Keratinocyte (primary cell): ENCODE measurements around the gene SIAE. TPM values are rescaled to one million over a fixed set of nuclear protein-coding genes. Genes with fewer than 3 reads are reported as not detected.

ENCODE experiments used
- DNase-seq: peaks from one replicate; pipeline ENCODE4 v3.0.0-alpha.2; 2011; ENCODE audit warnings: low read depth, missing footprints, low spot score
- FAIRE-seq: peaks from 2 replicates; lab custom pipeline; 2011; peaks lifted over from hg19 to GRCh38; lab: Jason Lieb, UNC
- H2AFZ ChIP-seq: 2 replicates; pipeline ENCODE4 v1.6.0; 2012; ENCODE audit warnings: low read length, control low read depth, inconsistent platforms; ENCODE audit not compliant: control insufficient read depth
- H3K27ac ChIP-seq: 2 replicates; pipeline ENCODE4 v1.5.1; 2011; ENCODE audit warnings: low read length; ENCODE audit not compliant: control insufficient read depth, insufficient read depth
- H3K27me3 ChIP-seq: 3 replicates; pipeline ENCODE4 v1.6.0; 2011; ENCODE audit warnings: low read length; ENCODE audit not compliant: control insufficient read depth, insufficient read depth; ENCODE audit errors: extremely low read depth
- H3K36me3 ChIP-seq, 2 experiments: 2 replicates in 1 of 2; 3 replicates in 1 of 2; pipeline ENCODE4 v1.5.1; 2011; ENCODE audit warnings: low read length in 2 of 2, mild to moderate bottlenecking in 1 of 2; ENCODE audit not compliant: control insufficient read depth in 2 of 2, insufficient read depth in 2 of 2; ENCODE audit errors: extremely low read depth in 1 of 2
- H3K4me1 ChIP-seq: 3 replicates; pipeline ENCODE4 v1.5.1; 2011; ENCODE audit warnings: low read length; ENCODE audit not compliant: control insufficient read depth, insufficient read depth; ENCODE audit errors: extremely low read depth
- H3K4me2 ChIP-seq: 3 replicates; pipeline ENCODE4 v1.6.0; 2011; ENCODE audit warnings: low read depth, low read length; ENCODE audit not compliant: control insufficient read depth, insufficient read depth; ENCODE audit errors: extremely low read depth
- H3K4me3 ChIP-seq, 3 experiments: fragments of 200-600 bp in 1 of 3; sonication (generic) in 1 of 3; 2 replicates in 2 of 3; 3 replicates in 1 of 3; pipeline ENCODE4 v1.5.1; 2011 to 2016; ENCODE audit warnings: low read length in 3 of 3, mild to moderate bottlenecking in 3 of 3, control low read depth in 2 of 3, inconsistent platforms in 1 of 3, low read depth in 1 of 3, mixed read lengths in 1 of 3, mixed run types in 1 of 3, moderate library complexity in 1 of 3; ENCODE audit not compliant: control insufficient read depth in 2 of 3, insufficient read depth in 2 of 3; ENCODE audit errors: extremely low read depth in 1 of 3
- H3K79me2 ChIP-seq: 2 replicates; pipeline ENCODE4 v1.6.0; 2012; ENCODE audit warnings: low read length; ENCODE audit not compliant: control insufficient read depth, insufficient read depth
- H3K9ac ChIP-seq: 3 replicates; pipeline ENCODE4 v1.6.0; 2011; ENCODE audit warnings: low read length; ENCODE audit not compliant: control insufficient read depth, insufficient read depth; ENCODE audit errors: extremely low read depth
- H3K9me1 ChIP-seq: 3 replicates; pipeline ENCODE4 v1.6.0; 2011; ENCODE audit warnings: low read length; ENCODE audit not compliant: control insufficient read depth, insufficient read depth; ENCODE audit errors: extremely low read depth
- H3K9me3 ChIP-seq: 2 replicates; pipeline ENCODE4 v1.5.1; 2012; ENCODE audit warnings: low read depth, low read length; ENCODE audit not compliant: control insufficient read depth
- H4K20me1 ChIP-seq: 3 replicates; pipeline ENCODE4 v1.6.0; 2011; ENCODE audit warnings: low read length; ENCODE audit not compliant: control insufficient read depth, insufficient read depth; ENCODE audit errors: extremely low read depth
- EZH2 ChIP-seq: IDR thresholded peaks from one replicate; pipeline ENCODE4 v1.6.1; 2012; ENCODE audit warnings: inconsistent platforms, mild to moderate bottlenecking, low read length, moderate library complexity
- dilution Hi-C: fragments of 300-500 bp; cut with MboI; formaldehyde crosslinking; loops from one replicate; pipeline ENCODE4 v1.7.0; 2020; ENCODE audit warnings: low sequenced_read_pairs; ENCODE audit not compliant: extremely low pct_ligation_motif_present
- polyA plus RNA-seq, 5 experiments: library from polyadenylated mRNA; depleted of rRNA in 3 of 5; stranded (reverse) in 3 of 5; stranded (forward) in 1 of 5; unstranded in 1 of 5; fragments of >200 nt; gene quantifications; 1 replicate in 1 of 5; 2 replicates in 3 of 5; 3 replicates in 1 of 5; pipeline versions ENCODE4 v1.2.1 to v1.2.3, GENCODE V29; 2011 to 2012; ENCODE audit warnings: missing spikeins in 2 of 5, low read depth in 1 of 5, low replicate concordance in 1 of 5
- small RNA-seq, 3 experiments: library from RNA; depleted of rRNA; stranded (forward); fragments of <200 nt; gene quantifications; one replicate each; pipeline ENCODE3, GENCODE V24; 2012; ENCODE audit warnings: low read depth in 3 of 3, low replicate concordance in 1 of 3; ENCODE audit not compliant: insufficient read length in 3 of 3
- TF ChIP-seq, protein P1 (sequence below), 3 experiments: IDR thresholded peaks in 1 of 3; conservative IDR thresholded peaks in 1 of 3; optimal IDR thresholded peaks in 1 of 3; 2 replicates in 2 of 3; 3 replicates in 1 of 3; pipeline versions ENCODE3 to v1.5.1; 2011; ENCODE audit warnings: low read length in 3 of 3, mild to moderate bottlenecking in 3 of 3, moderate library complexity in 2 of 3, control low read depth in 1 of 3, inconsistent platforms in 1 of 3; ENCODE audit not compliant: insufficient read depth in 2 of 3; ENCODE audit errors: extremely low read depth in 1 of 3

Gene SIAE
- polyA plus RNA-seq, 1 donor (not counting 4 experiments of a cell fraction or from before 2014, with no cell fraction given): 26.6 TPM

GRCh38 chr11:124583781-124584180, 89.8 kb downstream of the SIAE start:
- no peaks in the 10 kb centered on the region for H3K27me3 ChIP-seq
- H3K9me1 ChIP-seq: no peaks in the 10 kb centered on the region
- FAIRE-seq: no peak
- H3K27ac ChIP-seq: no peak overlapping the region
- H2AFZ ChIP-seq: no peak overlapping the region
- TF ChIP-seq EZH2: no peak
- TF ChIP-seq, protein P1, sequence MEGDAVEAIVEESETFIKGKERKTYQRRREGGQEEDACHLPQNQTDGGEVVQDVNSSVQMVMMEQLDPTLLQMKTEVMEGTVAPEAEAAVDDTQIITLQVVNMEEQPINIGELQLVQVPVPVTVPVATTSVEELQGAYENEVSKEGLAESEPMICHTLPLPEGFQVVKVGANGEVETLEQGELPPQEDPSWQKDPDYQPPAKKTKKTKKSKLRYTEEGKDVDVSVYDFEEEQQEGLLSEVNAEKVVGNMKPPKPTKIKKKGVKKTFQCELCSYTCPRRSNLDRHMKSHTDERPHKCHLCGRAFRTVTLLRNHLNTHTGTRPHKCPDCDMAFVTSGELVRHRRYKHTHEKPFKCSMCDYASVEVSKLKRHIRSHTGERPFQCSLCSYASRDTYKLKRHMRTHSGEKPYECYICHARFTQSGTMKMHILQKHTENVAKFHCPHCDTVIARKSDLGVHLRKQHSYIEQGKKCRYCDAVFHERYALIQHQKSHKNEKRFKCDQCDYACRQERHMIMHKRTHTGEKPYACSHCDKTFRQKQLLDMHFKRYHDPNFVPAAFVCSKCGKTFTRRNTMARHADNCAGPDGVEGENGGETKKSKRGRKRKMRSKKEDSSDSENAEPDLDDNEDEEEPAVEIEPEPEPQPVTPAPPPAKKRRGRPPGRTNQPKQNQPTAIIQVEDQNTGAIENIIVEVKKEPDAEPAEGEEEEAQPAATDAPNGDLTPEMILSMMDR (optimal IDR thresholded peaks at IDR 0.05 in 1 of 3, IDR thresholded peaks at IDR 0.05 in 1 of 3, conservative IDR thresholded peaks at IDR 0.05 in 1 of 3; ENCODE audit: extremely low read depth in 1 of 3, insufficient read depth in 2 of 3, low read length in 3 of 3): no peak
- H3K9me3 ChIP-seq: no peaks in the 10 kb centered on the region
- H4K20me1 ChIP-seq: no peaks in the 10 kb centered on the region
- no peak overlapping the region for H3K4me2 ChIP-seq
- no peaks in the 10 kb centered on the region for H3K79me2 ChIP-seq
- H3K4me1 ChIP-seq: no peaks in the 10 kb centered on the region
- H3K36me3 ChIP-seq: no peaks in the 10 kb centered on the region
- DNase-seq: no peak
- H3K9ac ChIP-seq: no peak overlapping the region
- H3K4me3 ChIP-seq: no peak overlapping the region
- dilution Hi-C loops: no loop called here

Small RNA genes lying within 50 kb of the gene (small RNA-seq; reads per million reads assigned to genes)
- 0 reads per million in 3 experiments for gene RNA5SP352

Other genes starting within 250 kb of the SIAE start
- gene OR8B4, start 248.9 kb downstream of the SIAE start, polyA plus RNA-seq: not detected in 3 replicates
- not detected in 3 replicates for gene OR8B8, start 228.0 kb downstream of the SIAE start, polyA plus RNA-seq
- gene OR8B12, start 130.1 kb downstream of the SIAE start, polyA plus RNA-seq: not detected in 3 replicates
- not detected in 3 replicates for gene OR8A1, start 103.7 kb downstream of the SIAE start, polyA plus RNA-seq
- gene PANX3, start 62.3 kb downstream of the SIAE start, polyA plus RNA-seq: not detected in 3 replicates
- gene TBRG1, start 50.9 kb downstream of the SIAE start, polyA plus RNA-seq: 28.5 to 40.2 TPM (median 32.6 TPM) in 3 replicates
- gene SPA17, start 165 bp upstream of the SIAE start, polyA plus RNA-seq: 10.0 to 19.5 TPM (median 16.8 TPM) in 3 replicates
- 0.37 to 3.3 TPM (median 0.97 TPM) in 3 replicates for gene NRGN, start 66.2 kb upstream of the SIAE start, polyA plus RNA-seq
- gene VSIG2, start 78.5 kb upstream of the SIAE start, polyA plus RNA-seq: 0.08 TPM in 1 of 3 replicates, not detected in the others
- gene ESAM, start 88.6 kb upstream of the SIAE start, polyA plus RNA-seq: 0.04 TPM in 2 of 3 replicates, not detected in the other
- gene MSANTD2, start 126.7 kb upstream of the SIAE start, polyA plus RNA-seq: 2.9 to 6.6 TPM (median 3.6 TPM) in 3 replicates
- 13.6 to 19.2 TPM (median 17.0 TPM) in 3 replicates for gene ROBO3, start 191.7 kb upstream of the SIAE start, polyA plus RNA-seq
- 0.94 to 2.3 TPM (median 0.98 TPM) in 3 replicates for gene ROBO4, start 224.1 kb upstream of the SIAE start, polyA plus RNA-seq
- gene HEPN1, start 245.5 kb upstream of the SIAE start, polyA plus RNA-seq: not detected in 3 replicates